Purkinje cell (primary cell): ENCODE measurements around the gene HMOX1. TPM values are rescaled to one million over a fixed set of nuclear protein-coding genes. Genes with fewer than 3 reads are reported as not detected.

Source experiments
- polyA plus RNA-seq: library from polyadenylated mRNA; unstranded; fragments of >200 nt; fragmentation: Nextera tagmentation; gene quantifications from 2 replicates; pipeline ENCODE4 v1.2.1, GENCODE V29; 2014

HMOX1 gene
- polyA plus RNA-seq, result not detected in 2 replicates

GRCh38 chr22:35380537-35381423, at the start of gene HMOX1:
Gene HMOX1, plus strand, starts transcription at chr22:35381096. Its CDS starts 78 bp downstream, at chr22:35381174.

DNA sequence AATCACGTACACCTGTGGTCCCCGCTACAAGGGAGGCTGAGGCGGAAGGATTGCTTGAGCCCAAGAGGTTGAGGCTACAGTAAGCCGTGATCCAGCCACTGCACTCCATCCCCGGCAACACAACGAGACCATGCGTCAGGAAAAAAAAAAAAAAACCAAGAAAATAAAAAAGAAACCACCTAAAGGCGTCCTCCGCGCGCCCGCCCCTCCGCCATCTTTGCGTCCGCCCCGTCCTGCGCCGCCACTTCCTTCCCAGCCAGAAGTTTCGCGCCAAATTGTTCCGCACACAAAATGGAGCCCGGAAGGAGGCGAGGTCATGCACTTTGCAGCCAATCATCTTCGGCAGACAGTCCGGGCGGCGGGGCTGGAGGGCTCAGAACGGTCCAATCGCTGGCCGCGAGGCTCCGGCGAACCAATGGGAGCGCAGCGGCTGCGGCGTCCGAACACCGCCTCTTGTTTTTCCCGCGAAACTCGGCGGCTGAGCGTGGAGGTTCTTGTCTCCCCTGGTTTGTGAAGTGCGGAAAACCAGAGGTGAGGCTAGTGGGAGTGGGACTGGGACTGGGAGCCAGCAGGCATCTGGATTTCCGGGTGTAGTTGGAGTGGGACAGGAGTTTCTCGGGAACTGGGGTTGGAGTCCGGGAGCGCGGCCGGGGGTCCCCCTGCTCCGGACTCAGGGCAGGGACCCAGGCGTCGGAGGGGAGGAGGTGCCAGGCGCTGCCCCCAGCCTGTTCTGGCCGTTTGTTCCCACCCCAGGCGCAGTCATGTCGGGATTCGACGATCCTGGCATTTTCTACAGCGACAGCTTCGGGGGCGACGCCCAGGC, 19.0 kb downstream of the HMOX1 start, which contains the start of gene MCM5:
MCM5 (plus strand) TSS at position 463 of the 823 bp plus-strand sequence; CDS start at position 762, 299 bp downstream.

Other genes starting within 250 kb of the HMOX1 start
- 15.2 and 25.1 TPM in 2 replicates for gene HMGXB4, start 123.6 kb upstream of the HMOX1 start, polyA plus RNA-seq
- 16.2 and 20.5 TPM in 2 replicates for gene TOM1, start 81.2 kb upstream of the HMOX1 start, polyA plus RNA-seq
- gene MCM5, start 19.0 kb downstream of the HMOX1 start, polyA plus RNA-seq, result 0.27 and 0.38 TPM in 2 replicates
- gene RASD2, start 159.7 kb downstream of the HMOX1 start, polyA plus RNA-seq, result 1.9 TPM in 1 of 2 replicates, not detected in the other
- gene MB, start 236.2 kb downstream of the HMOX1 start, polyA plus RNA-seq, result not detected in 2 replicates